Left lung (tissue), 10 donors: ENCODE data around the gene NIFK. TPM values are rescaled to one million over a fixed set of nuclear protein-coding genes. Genes with fewer than 3 reads are reported as not detected.
A peak's percentile ranks its signal among the peaks of the same experiment; 100 is the strongest.
"Not testable (repeated sequence)": the region's sequence is repeated elsewhere in the genome, so short reads cannot be mapped to it uniquely, and the experiment has no call there.

ENCODE experiments used
- ATAC-seq: fragments of 200-7000 bp; cut with Tn5 transposase; one replicate; pipeline ENCODE4 v1.9.1; 2020; ENCODE audit warnings: moderate library complexity
- DNase-seq, 4 donors: peaks; one replicate each; pipeline ENCODE4 v3.0.0-alpha.2; 2013 to 2020
- H3K27ac ChIP-seq, 2 donors: fragments of 200-600 bp; sonication (generic) in 1 of 2; one replicate each; pipeline versions ENCODE4 v1.5.0 to v1.8.0; 2020 to 2021
- H3K27me3 ChIP-seq, 2 donors: fragments of 200-600 bp; sonication (generic) in 1 of 2; one replicate each; pipeline versions ENCODE4 v1.5.0 to v1.8.0; 2020 to 2021
- H3K36me3 ChIP-seq, 2 donors: fragments of 200-600 bp; sonication (generic) in 1 of 2; one replicate each; pipeline versions ENCODE4 v1.5.0 to v1.8.0; 2020 to 2021
- H3K4me1 ChIP-seq, 2 donors: fragments of 200-600 bp; one replicate each; pipeline ENCODE4 v1.8.0; 2021
- H3K4me3 ChIP-seq, 2 donors: fragments of 200-600 bp; sonication (generic) in 1 of 2; one replicate each; pipeline versions ENCODE4 v1.5.0 to v1.8.0; 2020 to 2021; ENCODE audit warnings: mild to moderate bottlenecking in 1 of 2
- H3K9me3 ChIP-seq, 2 donors: fragments of 200-600 bp; sonication (generic) in 1 of 2; one replicate each; pipeline versions ENCODE4 v1.5.0 to v1.8.0; 2020 to 2021
- intact Hi-C, 2 donors: fragments of 100-400 bp; cut with DNase I; formaldehyde crosslinking; loops; one replicate each; pipeline versions ENCODE4 v1.11.2 to v1.14.2; 2022
- polyA plus RNA-seq, 6 donors: library from polyadenylated mRNA; unstranded; fragments of 120-200 nt; gene quantifications; one replicate each; pipeline ENCODE4 v1.2.1, GENCODE V29; 2013; ENCODE audit not compliant: insufficient read length in 6 of 6
- total RNA-seq, 2 donors: library from RNA; stranded (reverse); fragmentation: NEBNext Ultra II Directional; extraction: Animal tissue kit (Norgen Biotek cat#: 25700); gene quantifications; one replicate each; pipeline ENCODE4 v1.2.1, GENCODE V29; 2021
- TF ChIP-seq, protein P1 (sequence below), 2 donors: fragments of 200-600 bp; sonication (generic) in 1 of 2; IDR thresholded peaks; one replicate each; pipeline versions ENCODE4 v1.5.0 to v1.8.0; 2021; ENCODE audit warnings: antibody characterized with exemption in 2 of 2
- donor health status: DM: no; HTN: yes; CAD: no.
- donor health status: DM: no; HTN: no; CAD: no.

NIFK gene
- total and polyA plus RNA-seq, 8 donors: 34.6 to 71.3 (median 60.4) TPM

DNA sequence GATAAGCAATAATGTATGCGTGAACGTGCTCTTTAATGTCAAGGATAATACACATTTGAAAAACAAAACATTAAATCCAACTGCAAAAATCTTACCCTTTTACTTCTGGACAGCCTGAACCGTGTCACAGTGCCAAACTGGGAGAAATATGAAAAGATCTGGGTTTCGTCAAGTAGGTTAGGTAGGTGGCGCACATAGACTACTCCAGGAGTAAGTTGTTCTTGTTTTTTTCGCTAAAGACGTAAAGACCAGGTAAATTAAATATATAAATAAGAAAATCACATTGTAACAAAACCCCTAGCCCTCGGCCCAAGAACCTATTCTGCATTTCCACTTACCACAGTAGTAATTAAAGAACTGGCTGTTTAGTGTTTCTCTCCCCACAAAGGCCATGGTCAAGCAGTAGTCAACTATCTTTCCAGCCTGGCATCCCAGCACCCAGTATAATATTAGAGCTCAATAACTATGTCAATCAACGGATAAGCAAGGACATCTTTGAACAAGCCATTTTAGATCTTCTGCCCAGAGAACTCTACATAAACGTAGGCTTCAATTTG lies 1.1 kb downstream of the NIFK start:
- Histone ChIP-seq H3K36me3 (peaks cover 0 to 44% of the 10 kb centered on the region in 2 donors), H3K9me3 (no peaks in the 10 kb centered on the region), H3K4me1 (peaks cover 6 to 19% of the 10 kb centered on the region in 2 donors), H3K4me3 (peak overlapping the region; percentile 94 to 95), H3K27me3 (no peaks in the 10 kb centered on the region), H3K27ac (peak overlapping the region in 1 of 2 donors; percentile 88)
- TF ChIP-seq, protein P1, sequence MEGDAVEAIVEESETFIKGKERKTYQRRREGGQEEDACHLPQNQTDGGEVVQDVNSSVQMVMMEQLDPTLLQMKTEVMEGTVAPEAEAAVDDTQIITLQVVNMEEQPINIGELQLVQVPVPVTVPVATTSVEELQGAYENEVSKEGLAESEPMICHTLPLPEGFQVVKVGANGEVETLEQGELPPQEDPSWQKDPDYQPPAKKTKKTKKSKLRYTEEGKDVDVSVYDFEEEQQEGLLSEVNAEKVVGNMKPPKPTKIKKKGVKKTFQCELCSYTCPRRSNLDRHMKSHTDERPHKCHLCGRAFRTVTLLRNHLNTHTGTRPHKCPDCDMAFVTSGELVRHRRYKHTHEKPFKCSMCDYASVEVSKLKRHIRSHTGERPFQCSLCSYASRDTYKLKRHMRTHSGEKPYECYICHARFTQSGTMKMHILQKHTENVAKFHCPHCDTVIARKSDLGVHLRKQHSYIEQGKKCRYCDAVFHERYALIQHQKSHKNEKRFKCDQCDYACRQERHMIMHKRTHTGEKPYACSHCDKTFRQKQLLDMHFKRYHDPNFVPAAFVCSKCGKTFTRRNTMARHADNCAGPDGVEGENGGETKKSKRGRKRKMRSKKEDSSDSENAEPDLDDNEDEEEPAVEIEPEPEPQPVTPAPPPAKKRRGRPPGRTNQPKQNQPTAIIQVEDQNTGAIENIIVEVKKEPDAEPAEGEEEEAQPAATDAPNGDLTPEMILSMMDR (IDR thresholded peaks at IDR 0.05): no peak
- intact Hi-C loops: no loop called here
- ATAC-seq (no peak), DNase-seq (no peak)

DNA sequence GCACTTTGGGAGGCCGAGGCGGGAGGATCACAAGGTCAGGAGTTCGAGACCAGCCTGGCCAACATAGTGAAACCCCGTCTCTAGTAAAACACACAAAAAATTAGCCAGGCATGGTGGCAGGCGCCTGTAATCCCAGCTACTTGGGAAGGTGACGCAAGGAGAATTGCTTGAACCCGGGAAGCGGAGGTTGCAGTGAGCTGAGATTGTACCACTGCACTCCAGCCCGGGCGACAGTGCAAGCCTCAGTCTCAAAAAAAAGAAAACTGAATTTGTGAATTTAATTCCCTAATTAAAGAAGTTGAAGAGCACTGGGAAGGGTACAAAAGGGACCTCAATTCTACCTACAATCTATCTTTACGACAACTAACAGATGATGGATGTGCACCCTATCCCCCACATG lies 2.1 kb downstream of the NIFK start:
- H3K9me3 ChIP-seq, ATAC-seq, DNase-seq: not testable (repeated sequence)

DNA sequence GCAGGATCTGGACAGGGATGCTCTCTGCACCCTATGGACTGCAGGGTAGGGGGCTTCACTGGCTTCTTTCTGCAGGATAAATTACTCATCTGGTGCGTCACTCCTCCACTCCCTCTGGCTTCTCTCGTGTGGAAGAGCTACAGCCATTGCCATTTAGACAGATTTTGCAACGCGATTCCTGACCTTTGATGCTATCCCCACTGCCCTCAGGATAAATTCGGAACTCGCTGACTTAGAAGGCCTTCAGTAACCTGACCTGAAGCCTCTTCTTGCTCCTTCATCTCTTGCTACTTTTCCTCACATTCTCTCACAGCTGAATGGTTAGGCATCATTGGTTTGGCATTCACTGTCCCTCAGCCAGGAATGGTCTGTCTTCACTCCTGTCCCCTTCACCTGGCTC lies 5.3 kb downstream of the NIFK start:
- intact Hi-C loops: no loop called here

More for the DNA sequence above, 2.1 kb downstream of the NIFK start:
- Histone ChIP-seq H3K4me3 (peak overlapping the region in 1 of 2 donors; percentile 94), H3K36me3 (peaks cover 0 to 54% of the 10 kb centered on the region in 2 donors), H3K4me1 (peaks cover 6 to 19% of the 10 kb centered on the region in 2 donors)
- H3K27me3 ChIP-seq, intact Hi-C loops, H3K27ac ChIP-seq: not testable (repeated sequence)

DNA sequence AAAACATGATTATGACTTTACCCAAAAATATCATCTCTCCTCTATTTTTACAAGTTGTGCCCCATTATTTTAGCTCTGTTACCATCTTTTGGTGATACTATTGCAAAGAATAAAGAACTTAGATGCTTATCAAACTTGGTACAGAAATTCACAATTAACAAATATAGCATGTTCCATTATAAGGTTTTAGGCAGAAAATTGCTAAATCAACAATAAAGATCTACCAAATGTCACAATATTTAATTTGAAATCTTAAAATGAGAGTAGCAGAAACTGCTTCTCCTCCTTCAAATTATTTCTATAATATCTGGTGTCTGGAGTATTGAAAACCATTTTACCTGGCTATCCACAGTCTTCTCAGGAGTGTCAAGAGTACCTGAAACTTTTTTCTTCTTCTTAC lies 8.7 kb downstream of the NIFK start:
- no peak overlapping the region for H3K4me3 ChIP-seq
- H3K9me3 ChIP-seq: no peaks in the 10 kb centered on the region
- H3K4me1 ChIP-seq: no peaks in the 10 kb centered on the region
- DNase-seq (no peak), ATAC-seq (no peak)
- TF ChIP-seq, protein P1 (IDR thresholded peaks at IDR 0.05): no peak
- intact Hi-C loops: no loop called here
- H3K27ac ChIP-seq: no peak overlapping the region
- peaks cover 0 to 74% of the 10 kb centered on the region in 2 donors for H3K36me3 ChIP-seq
- no peaks in the 10 kb centered on the region for H3K27me3 ChIP-seq

More for the DNA sequence above, 5.3 kb downstream of the NIFK start:
- DNase-seq (no peak), ATAC-seq (no peak)
- TF ChIP-seq, protein P1 (IDR thresholded peaks at IDR 0.05): no peak
- peaks cover 0 to 86% of the 10 kb centered on the region in 2 donors for H3K36me3 ChIP-seq
- H3K4me1 ChIP-seq: peaks cover 6 to 19% of the 10 kb centered on the region in 2 donors
- no peaks in the 10 kb centered on the region for H3K27me3 ChIP-seq
- H3K9me3 ChIP-seq: no peaks in the 10 kb centered on the region
- H3K27ac ChIP-seq: no peak overlapping the region
- no peak overlapping the region for H3K4me3 ChIP-seq

DNA sequence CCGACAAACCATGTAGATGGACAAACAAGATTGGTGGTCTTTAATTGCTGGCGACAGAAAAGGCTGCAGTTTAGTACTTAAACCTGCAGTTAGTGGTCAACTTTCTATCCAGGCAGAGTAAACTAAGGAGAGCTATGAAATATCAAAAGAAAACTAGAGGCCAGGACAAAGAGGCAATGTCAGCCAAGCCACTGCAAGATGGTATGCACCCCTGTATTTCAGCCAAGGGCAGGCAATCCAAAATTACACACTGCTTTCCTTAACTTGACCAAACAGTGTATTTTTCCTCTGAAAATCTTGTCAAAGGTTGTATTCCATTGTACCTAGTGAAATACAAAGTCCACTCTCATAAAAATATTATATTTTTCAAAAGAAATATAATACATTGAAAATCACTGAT lies 9.3 kb downstream of the NIFK start:
- intact Hi-C loops: no loop called here
- H3K36me3 ChIP-seq: peaks cover 0 to 68% of the 10 kb centered on the region in 2 donors

More for the DNA sequence above, 9.3 kb downstream of the NIFK start:
- Histone ChIP-seq H3K27ac (no peak overlapping the region), H3K4me3 (no peak overlapping the region), H3K27me3 (no peaks in the 10 kb centered on the region), H3K4me1 (no peaks in the 10 kb centered on the region), H3K9me3 (no peaks in the 10 kb centered on the region)
- TF ChIP-seq, protein P1 (IDR thresholded peaks at IDR 0.05): no peak
- DNase-seq (no peak), ATAC-seq (no peak)
